GM18517 (cell line): Measurements from ENCODE around the gene MRPS15.

Experiments
- ATAC-seq: cut with Tn5 transposase; IDR thresholded peaks from one replicate; pipeline ENCODE4 v1.9.1; 2021; ENCODE audit warnings: mild to moderate bottlenecking, moderate library complexity; ENCODE audit not compliant: unreplicated experiment

The MRPS15 gene

GRCh38 chr1:36432616-36433015, 31.6 kb downstream of the MRPS15 start:
- ATAC-seq, result no peak

GRCh38 chr1:36425791-36426190, 38.4 kb downstream of the MRPS15 start:
- ATAC-seq, result no peak

DNA sequence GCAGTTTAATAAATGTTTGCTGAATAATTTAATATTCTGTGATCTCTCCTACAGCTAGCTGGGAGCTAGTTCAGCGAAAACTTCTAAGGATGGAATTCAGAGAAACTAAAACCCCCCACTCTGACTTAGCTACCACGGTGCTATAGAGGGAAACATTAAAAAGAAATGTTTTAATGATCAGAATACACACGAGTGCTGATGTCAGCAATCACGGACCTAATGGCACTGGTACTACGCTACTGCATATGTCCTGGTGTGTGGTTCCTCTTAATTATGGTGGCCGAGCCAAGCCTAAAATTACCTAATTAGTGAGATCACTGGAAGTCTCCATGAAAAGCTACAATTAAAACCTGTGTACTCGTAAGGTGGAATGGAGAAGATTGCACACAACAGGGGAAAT, 42.5 kb downstream of the MRPS15 start:
- ATAC-seq, result no peak

DNA sequence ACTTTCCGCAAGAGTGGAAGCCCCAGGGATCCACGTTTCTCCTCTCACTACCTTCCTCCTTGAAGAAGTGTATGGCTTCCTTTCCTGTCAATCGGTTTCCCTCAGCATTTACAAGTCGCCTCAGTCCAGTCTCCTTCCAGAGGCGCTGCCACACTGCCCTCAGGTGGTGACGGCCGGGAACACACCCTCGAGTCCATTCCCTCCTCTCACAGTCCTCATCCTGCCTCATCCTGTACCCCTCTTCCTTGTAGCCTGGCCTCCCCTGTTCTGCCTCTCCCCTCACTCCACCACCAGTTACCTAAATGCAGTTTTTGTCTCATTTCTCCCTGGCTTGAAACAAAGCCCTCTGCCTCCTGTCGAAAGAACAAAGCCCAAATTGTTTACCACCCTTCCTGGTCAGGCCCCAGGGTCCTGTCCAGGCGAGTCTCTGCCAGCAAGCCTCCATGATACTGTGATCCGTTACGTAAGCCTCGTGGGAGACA, 43.3 kb downstream of the MRPS15 start:
- ATAC-seq, result no peak

DNA sequence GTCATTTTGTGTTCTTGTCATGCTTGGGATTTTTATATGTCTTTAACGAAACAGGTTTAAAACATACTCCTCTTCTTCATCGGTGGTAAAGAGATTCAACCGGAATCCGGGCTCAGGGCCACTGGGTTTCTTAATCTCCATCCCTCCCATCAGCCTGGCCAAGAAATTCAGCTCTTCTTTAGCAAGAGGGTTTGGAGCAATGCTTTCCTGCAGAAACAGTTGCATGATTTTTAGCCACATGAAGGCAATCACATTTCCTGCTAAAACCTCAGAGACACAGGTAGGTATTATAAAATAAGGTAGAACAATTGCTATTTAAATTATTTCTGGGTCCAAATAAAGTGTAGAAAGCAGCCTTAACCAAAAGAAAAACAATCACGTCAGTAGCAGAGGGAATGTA, 43.8 kb downstream of the MRPS15 start:
- ATAC-seq, result no peak

DNA sequence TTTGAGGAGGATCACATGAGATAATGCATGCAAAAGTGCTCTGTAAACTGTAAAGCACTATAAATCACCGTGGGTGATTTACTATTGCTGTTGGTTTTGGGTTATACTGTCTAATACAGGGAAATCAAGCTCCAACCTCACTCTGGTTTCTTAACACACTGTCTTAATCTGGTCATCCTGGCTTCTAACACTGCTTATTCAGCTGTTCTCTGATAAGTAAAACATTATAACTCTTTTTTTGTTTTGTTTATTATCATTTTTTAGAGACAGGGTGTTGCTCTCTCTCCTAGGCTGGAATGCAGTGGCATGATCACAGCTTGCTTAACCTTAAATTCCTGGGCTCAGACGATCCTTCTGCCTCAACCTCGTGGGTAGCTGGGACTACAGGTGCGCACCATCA, 44.6 kb downstream of the MRPS15 start:
- no peak for ATAC-seq

GRCh38 chr1:36419140-36419539, 45.0 kb downstream of the MRPS15 start:
- ATAC-seq, result no peak

DNA sequence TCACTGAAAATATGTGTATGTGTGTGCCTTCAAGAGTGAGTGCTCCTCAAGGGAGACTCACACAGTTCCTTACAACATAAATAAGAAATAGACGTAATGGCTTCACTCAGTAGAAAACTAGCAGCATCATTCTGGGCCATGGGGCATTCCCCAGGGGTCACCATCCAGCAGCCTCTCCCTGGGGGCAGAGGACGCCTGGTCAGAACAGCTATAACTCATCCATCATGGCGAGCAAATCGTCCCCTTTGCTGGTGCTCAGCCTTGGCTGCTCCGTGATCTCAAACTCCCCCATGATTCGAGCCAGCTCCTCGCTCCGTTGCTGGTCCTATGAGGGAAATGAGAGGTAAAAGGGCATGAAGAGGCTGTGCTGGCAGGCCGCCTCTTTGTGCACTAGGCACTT, 46.3 kb downstream of the MRPS15 start:
- no peak for ATAC-seq

GRCh38 chr1:36415661-36416326, 48.4 kb downstream of the MRPS15 start:
- ATAC-seq, result no peak

GRCh38 chr1:36414384-36414783, 49.8 kb downstream of the MRPS15 start:
- no peak for ATAC-seq

DNA sequence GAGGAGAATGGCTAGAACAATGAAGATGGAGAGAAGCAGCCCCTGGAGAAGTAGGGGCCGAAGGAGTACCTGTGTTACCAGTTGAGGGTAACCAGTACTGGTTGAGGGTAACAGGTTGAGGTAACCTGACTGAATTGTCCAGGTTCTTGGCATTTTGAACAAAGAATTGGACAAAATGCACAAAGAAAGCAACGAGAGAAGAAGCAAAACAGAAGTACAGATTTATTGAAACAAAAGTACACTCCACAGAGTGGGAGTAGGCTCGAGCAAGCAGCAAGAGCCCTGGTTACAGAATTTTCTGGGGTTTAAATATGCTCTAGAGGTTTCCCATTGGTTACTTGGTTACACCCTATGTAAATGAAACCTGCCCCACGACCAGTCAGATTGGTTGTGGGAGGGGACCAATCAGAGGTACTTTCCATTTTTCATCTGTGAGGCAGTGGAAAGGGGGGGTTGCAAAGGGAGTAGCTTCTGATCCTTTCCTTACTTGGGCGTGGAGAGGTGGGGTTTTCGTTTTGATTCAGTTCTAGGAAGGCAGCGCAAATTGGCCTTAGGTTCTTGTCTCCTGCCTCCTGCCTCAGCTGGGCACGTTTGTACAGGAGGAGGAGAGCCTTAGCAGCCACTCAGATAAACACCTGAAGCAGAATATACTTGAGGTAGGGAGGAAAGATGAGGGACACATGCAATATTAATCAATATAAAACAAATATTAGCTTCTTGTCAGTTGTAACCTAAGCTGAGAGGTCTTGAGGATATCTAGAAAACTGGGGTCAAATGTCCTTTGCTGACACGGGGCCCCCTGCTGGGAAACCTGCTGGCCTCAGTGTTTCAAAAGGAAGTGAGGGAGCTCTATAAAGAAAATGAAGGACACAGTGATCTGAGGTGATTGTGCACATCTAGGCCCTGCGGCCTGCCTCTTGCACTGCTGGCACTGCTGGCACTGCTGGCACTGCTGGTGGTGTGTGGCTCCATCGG, 52.2 kb downstream of the MRPS15 start:
- no peak for ATAC-seq

DNA sequence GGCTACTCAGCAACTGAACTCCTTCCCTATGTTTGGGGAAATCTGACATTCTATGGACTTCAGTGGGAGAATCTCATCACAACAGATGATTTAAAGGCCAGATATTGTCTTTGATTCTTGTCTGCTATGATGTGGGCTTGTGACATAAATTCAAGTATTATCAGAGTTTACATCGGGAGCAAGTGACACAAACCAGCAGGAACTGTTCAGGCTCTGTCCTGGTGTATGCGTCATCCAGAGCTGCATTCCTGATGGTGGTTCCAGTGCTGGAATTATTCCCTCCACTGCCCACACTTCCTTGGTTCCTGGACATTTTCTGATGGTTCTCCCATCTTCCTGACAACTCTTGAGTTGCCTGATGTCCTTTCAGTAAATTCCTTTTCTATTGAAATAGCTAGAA, 55.7 kb downstream of the MRPS15 start:
- no peak for ATAC-seq

- no peak for ATAC-seq
Observed at GRCh38 chr1:36406440-36406839, 57.7 kb downstream of the MRPS15 start.
